VCaP (cell line): ENCODE data around the gene NANS.
A peak's percentile ranks its signal among the peaks of the same experiment; 100 is the strongest.

Experiments used
- H3K27ac ChIP-seq: fragments of 450-650 bp; 2 replicates; pipeline ENCODE4 v1.5.1; 2017
- CTCF ChIP-seq: fragments of 450-650 bp; conservative IDR thresholded peaks from 2 replicates; pipeline ENCODE4 v1.5.1; 2017; ENCODE audit warnings: mild to moderate bottlenecking, moderate library complexity

The NANS gene

GRCh38 chr9:98118640-98119601, 62.4 kb downstream of the NANS start, which contains the start of gene TRIM14:
TSS of gene TRIM14 (minus strand) at chr9:98119222. CDS start at chr9:98119188, 34 bp downstream.
- peak within 1 kb of the TSS; percentile 99 for H3K27ac ChIP-seq
- peak; percentile 58 for TF ChIP-seq CTCF

GRCh38 chr9:98120476-98120875, 63.9 kb downstream of the NANS start:
- no peak for TF ChIP-seq CTCF
- peak overlapping the region; percentile 99 for H3K27ac ChIP-seq

- peak; percentile 66 for TF ChIP-seq CTCF
- H3K27ac ChIP-seq: peak overlapping the region; percentile 99
Measured at GRCh38 chr9:98121058-98121457, 64.5 kb downstream of the NANS start.

GRCh38 chr9:98124091-98124490, 67.6 kb downstream of the NANS start:
- H3K27ac ChIP-seq: peak overlapping the region; percentile 99

GRCh38 chr9:98124637-98125426, 68.3 kb downstream of the NANS start:
- H3K27ac ChIP-seq: peak overlapping the region; percentile 99
- no peak for TF ChIP-seq CTCF

GRCh38 chr9:98127226-98127625, 70.7 kb downstream of the NANS start:
- H3K27ac ChIP-seq: no peak overlapping the region
- no peak for TF ChIP-seq CTCF

- H3K27ac ChIP-seq: no peak overlapping the region
- TF ChIP-seq CTCF: no peak
Measured at GRCh38 chr9:98128316-98128715, 71.8 kb downstream of the NANS start.
